ENCODE measurements around the gene ATF6.

GRCh38 chr1:162010175-162010506 lies 244.0 kb downstream of the ATF6 start:
- TF ChIP-seq MAX (IDR thresholded peaks at IDR 0.05) (no peak), TAF1 (conservative IDR thresholded peaks at IDR 0.05) (no peak), CTCF (IDR thresholded peaks at IDR 0.05; ENCODE audit: low read depth, low read length, missing input control) (no peak), EGR1 (IDR thresholded peaks at IDR 0.05; ENCODE audit: low read depth in 2 of 2) (no peak)

All from liver (tissue), 3 donors.